ENCODE data around the gene CLHC1.

DNA sequence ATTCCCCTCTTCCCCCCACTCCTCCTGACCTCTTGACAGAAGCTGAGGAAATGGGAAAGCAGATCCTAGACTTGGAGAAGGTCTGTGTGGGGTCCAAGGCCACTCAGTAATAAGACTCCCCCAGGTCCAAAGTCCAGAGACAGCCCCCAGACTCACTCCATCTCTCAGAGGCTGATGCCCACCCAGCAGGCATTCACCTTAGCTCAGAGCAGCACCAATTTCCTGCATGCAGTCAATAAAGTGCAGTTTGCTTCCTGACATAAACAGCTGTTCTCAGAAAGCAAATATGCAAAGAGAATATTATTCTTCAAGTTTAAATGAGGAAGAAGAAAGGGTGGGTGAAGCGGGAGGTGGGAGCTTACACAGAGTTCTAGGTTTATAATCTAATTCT is 97.8 kb downstream of the CLHC1 start:
- no peak for TF ChIP-seq NFIC (IDR thresholded peaks at IDR 0.05; ENCODE audit: borderline replicate concordance)
- no peak for TF ChIP-seq GATA2 (CRISPR knock-in tag; IDR thresholded peaks at IDR 0.05)
- TF ChIP-seq EZH2phosphoT487 (IDR thresholded peaks at IDR 0.05; ENCODE audit: borderline replicate concordance, low read depth) = no peak
- TF ChIP-seq, protein P1, sequence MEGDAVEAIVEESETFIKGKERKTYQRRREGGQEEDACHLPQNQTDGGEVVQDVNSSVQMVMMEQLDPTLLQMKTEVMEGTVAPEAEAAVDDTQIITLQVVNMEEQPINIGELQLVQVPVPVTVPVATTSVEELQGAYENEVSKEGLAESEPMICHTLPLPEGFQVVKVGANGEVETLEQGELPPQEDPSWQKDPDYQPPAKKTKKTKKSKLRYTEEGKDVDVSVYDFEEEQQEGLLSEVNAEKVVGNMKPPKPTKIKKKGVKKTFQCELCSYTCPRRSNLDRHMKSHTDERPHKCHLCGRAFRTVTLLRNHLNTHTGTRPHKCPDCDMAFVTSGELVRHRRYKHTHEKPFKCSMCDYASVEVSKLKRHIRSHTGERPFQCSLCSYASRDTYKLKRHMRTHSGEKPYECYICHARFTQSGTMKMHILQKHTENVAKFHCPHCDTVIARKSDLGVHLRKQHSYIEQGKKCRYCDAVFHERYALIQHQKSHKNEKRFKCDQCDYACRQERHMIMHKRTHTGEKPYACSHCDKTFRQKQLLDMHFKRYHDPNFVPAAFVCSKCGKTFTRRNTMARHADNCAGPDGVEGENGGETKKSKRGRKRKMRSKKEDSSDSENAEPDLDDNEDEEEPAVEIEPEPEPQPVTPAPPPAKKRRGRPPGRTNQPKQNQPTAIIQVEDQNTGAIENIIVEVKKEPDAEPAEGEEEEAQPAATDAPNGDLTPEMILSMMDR (IDR thresholded peaks at IDR 0.05) = no peak
- no peak for TF ChIP-seq POLR2AphosphoS5 (IDR thresholded peaks at IDR 0.05; ENCODE audit: low read depth, low read length)
- no peak for TF ChIP-seq NRF1 (IDR thresholded peaks at IDR 0.05; ENCODE audit: low read depth, low read length)
- no peak for TF ChIP-seq RFX5 (IDR thresholded peaks at IDR 0.05; ENCODE audit: low read length)
- TF ChIP-seq JUND (IDR thresholded peaks at IDR 0.05) = no peak
- TF ChIP-seq CHD2 (IDR thresholded peaks at IDR 0.05; ENCODE audit: low read length, partially characterized antibody) = no peak
- TF ChIP-seq SMC3 (IDR thresholded peaks at IDR 0.05; ENCODE audit: low read depth, low read length) = no peak
- TF ChIP-seq, protein P2, sequence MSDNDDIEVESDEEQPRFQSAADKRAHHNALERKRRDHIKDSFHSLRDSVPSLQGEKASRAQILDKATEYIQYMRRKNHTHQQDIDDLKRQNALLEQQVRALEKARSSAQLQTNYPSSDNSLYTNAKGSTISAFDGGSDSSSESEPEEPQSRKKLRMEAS (IDR thresholded peaks at IDR 0.05; ENCODE audit: low read depth) = no peak
- TF ChIP-seq SIN3A (IDR thresholded peaks at IDR 0.05; ENCODE audit: borderline replicate concordance, low read depth, low read length) = no peak

Data from SK-N-SH (cell line).